Suprapubic skin (tissue), 3 donors: Measurements from ENCODE around the gene MYMK.

Source experiments
- CTCF ChIP-seq, 2 donors: fragments of 200-600 bp in 1 of 2; fragments of 450-650 bp in 1 of 2; sonication (generic) in 1 of 2; IDR thresholded peaks; one replicate each; pipeline ENCODE4 v1.5.1; 2016 to 2019; ENCODE audit warnings: antibody characterized with exemption in 2 of 2, mild to moderate bottlenecking in 1 of 2, moderate library complexity in 1 of 2
- POLR2A ChIP-seq, 2 donors: fragments of 450-650 bp; IDR thresholded peaks; one replicate each; pipeline ENCODE4 v1.6.1; 2017; ENCODE audit warnings: antibody characterized with exemption in 2 of 2, mild to moderate bottlenecking in 2 of 2, moderate library complexity in 2 of 2

GRCh38 chr9:133571896-133572595, 47.3 kb upstream of the MYMK start:
- no peak for TF ChIP-seq CTCF (IDR thresholded peaks at IDR 0.05)
- TF ChIP-seq POLR2A (IDR thresholded peaks at IDR 0.05): no peak
